ENCODE measurements around the gene GPR150. TPM values are rescaled to one million over a fixed set of nuclear protein-coding genes. Genes with fewer than 3 reads are reported as not detected.

Gene GPR150
- total RNA-seq, 6 experiments from 2014 or later, result 0.11 to 0.31 (median 0.17) TPM; not detected in 2

DNA sequence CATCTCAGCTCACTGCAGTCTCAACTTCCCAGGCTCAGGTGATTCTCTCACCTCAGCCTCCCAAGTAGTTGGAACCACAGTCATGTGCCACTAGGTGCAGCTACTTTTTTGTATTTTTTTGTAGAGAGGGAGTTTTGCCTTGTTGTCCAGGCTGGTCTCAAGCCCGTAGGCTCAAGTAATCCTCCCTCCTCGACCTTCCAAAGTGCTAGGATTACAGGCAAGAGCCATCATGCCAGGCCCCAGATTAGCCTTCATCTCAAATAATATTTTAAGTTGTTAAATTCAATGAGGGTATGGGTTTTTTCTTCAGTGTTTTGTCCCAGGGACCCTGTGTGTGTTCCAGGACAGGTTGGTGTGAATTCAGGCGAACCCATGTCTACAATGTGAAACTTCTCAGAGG is 14.2 kb downstream of the GPR150 start:
- WGBS (ENCODE audit: insufficient coverage, low coverage, low lambda C conversion rate, missing lambda C conversion rate), result 100% methylated on average over 3 of the region's 3 CpGs
- Histone ChIP-seq H3K36me3 (no peaks in the 10 kb centered on the region), H3K9me3 (no peaks in the 10 kb centered on the region), H3K27me3 (no peaks in the 10 kb centered on the region), H3K4me3 (no peak overlapping the region), H3K4me1 (no peaks in the 10 kb centered on the region), H3K27ac (no peak overlapping the region)
- TF ChIP-seq POLR2A (IDR thresholded peaks at IDR 0.05), result no peak
- TF ChIP-seq, protein P1, sequence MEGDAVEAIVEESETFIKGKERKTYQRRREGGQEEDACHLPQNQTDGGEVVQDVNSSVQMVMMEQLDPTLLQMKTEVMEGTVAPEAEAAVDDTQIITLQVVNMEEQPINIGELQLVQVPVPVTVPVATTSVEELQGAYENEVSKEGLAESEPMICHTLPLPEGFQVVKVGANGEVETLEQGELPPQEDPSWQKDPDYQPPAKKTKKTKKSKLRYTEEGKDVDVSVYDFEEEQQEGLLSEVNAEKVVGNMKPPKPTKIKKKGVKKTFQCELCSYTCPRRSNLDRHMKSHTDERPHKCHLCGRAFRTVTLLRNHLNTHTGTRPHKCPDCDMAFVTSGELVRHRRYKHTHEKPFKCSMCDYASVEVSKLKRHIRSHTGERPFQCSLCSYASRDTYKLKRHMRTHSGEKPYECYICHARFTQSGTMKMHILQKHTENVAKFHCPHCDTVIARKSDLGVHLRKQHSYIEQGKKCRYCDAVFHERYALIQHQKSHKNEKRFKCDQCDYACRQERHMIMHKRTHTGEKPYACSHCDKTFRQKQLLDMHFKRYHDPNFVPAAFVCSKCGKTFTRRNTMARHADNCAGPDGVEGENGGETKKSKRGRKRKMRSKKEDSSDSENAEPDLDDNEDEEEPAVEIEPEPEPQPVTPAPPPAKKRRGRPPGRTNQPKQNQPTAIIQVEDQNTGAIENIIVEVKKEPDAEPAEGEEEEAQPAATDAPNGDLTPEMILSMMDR (IDR thresholded peaks at IDR 0.05), result no peak
- DNase-seq (no peak), ATAC-seq (no peak)
- intact Hi-C loops (cut with DNase I), result no loop called here

DNA sequence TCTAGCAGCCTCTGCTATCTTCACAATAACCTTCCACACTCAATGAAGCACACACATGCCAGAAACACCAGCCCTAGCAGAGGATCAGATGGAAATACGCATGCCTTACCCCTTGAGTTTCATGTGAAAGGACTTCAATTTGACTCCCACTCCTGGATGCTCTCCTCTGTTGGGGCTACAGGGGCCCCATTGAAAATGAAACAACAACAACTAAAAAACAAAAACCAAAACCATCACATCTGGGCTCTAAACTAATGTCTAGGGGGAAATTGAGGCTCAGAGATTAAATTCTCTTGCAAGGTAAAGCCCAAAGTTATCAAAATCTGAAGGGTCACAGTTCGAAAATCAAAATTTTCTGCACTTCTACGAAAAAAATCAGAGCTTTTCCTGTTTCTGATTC is 18.7 kb downstream of the GPR150 start:
- 80% methylated on average over 3 of the region's 3 CpGs for WGBS (ENCODE audit: insufficient coverage, low coverage, low lambda C conversion rate, missing lambda C conversion rate)
- Histone ChIP-seq H3K27me3 (no peaks in the 10 kb centered on the region), H3K27ac (no peak overlapping the region), H3K4me1 (peaks cover 0 to 24% (median 7%) of the 10 kb centered on the region in 4 donors), H3K9me3 (no peaks in the 10 kb centered on the region), H3K4me3 (no peak overlapping the region), H3K36me3 (no peaks in the 10 kb centered on the region)
- no peak for DNase-seq
- TF ChIP-seq, protein P1 (IDR thresholded peaks at IDR 0.05), result no peak
- no peak for TF ChIP-seq POLR2A (IDR thresholded peaks at IDR 0.05)
- no peak for ATAC-seq
- intact Hi-C loops (cut with DNase I), result no loop called here

DNA sequence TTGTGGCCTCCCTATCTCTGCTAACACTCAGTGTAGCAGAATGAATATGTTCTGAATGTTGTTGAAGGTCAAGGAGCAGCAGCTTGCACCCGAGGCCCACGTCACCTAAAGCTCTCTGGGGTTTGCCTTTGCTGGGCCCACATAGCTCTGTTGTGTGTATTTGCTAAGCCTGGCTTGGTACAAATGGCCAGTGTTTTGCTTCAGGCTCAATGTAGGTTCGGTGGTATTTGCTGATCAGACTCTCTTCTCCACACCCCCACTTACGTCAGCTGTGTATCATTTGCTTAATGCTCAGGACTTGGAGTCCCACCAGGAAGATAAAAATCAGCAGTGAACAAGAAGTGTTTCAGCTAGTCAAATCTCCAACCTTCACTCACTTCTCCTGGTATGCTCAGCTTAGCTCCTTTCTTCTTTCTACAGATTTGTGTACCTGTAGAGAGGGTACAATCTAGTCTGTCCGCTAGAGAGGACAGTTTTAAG is 21.9 kb downstream of the GPR150 start:
- DNase-seq (peak in 2 of 3 donors; percentile 71 to 84), ATAC-seq (peak; percentile 59 to 76 (median 70))
- intact Hi-C loops (cut with DNase I), result no loop called here
- Histone ChIP-seq H3K4me1 (peaks cover 0 to 29% (median 7%) of the 10 kb centered on the region in 4 donors), H3K27me3 (no peaks in the 10 kb centered on the region), H3K36me3 (no peaks in the 10 kb centered on the region), H3K4me3 (no peak overlapping the region), H3K9me3 (no peaks in the 10 kb centered on the region), H3K27ac (peak overlapping the region in 2 of 3 donors; percentile 87 to 98)
- WGBS (ENCODE audit: insufficient coverage, low coverage, low lambda C conversion rate, missing lambda C conversion rate), result 49% methylated on average over 5 of the region's 5 CpGs
- TF ChIP-seq, protein P1 (IDR thresholded peaks at IDR 0.05), result no peak
- peak; percentile 82 for TF ChIP-seq POLR2A (IDR thresholded peaks at IDR 0.05)

DNA sequence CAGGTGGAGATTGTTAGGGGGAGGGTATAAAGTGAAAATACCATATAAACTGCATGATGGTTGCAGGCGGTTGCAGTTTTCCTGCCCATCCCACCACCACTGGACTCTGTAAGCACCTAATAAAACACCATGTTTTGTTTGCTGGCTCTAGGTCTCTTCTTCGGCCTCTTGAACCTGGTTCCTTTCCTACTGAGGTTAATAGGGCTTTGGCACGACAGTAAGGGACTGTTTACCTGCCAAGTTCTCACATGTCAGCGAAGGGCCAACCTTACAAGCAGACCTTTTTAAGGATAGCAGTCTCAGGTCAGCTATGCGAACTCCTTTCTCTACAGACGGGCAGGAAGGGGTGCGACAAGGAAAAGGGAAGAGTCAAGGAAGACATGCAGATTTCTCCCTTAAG is 23.3 kb downstream of the GPR150 start:
- DNase-seq (peak in 1 of 3 donors; percentile 58), ATAC-seq (peak in 2 of 4 donors; percentile 0 to 1)
- no peak for TF ChIP-seq POLR2A (IDR thresholded peaks at IDR 0.05)
- TF ChIP-seq, protein P1 (IDR thresholded peaks at IDR 0.05), result no peak
- Histone ChIP-seq H3K36me3 (no peaks in the 10 kb centered on the region), H3K27me3 (no peaks in the 10 kb centered on the region), H3K27ac (peak overlapping the region in 2 of 3 donors; percentile 87 to 98), H3K4me3 (no peak overlapping the region), H3K4me1 (peaks cover 0 to 37% (median 7%) of the 10 kb centered on the region in 4 donors), H3K9me3 (no peaks in the 10 kb centered on the region)
- WGBS (ENCODE audit: insufficient coverage, low coverage, low lambda C conversion rate, missing lambda C conversion rate), result 59% methylated on average over 5 of the region's 7 CpGs
- intact Hi-C loops (cut with DNase I), result no loop called here
